Cardiac muscle cell (in vitro differentiated cells and primary cell): ENCODE measurements around the gene STARD8. TPM values are rescaled to one million over a fixed set of nuclear protein-coding genes. Genes with fewer than 3 reads are reported as not detected.

ENCODE experiments used
- DNase-seq, 2 donors: peaks; one replicate each; pipeline versions ENCODE4 v3.0.0 to v3.0.0-alpha.2; 2010 to 2017; ENCODE audit warnings: low read depth in 1 of 2, low spot score in 1 of 2
- H3K27ac ChIP-seq: fragments of 200-600 bp; sonication (generic); 2 replicates; pipeline ENCODE4 v1.5.1; 2016
- H3K27me3 ChIP-seq: fragments of 200-600 bp; sonication (generic); 2 replicates; pipeline ENCODE4 v1.6.0; 2016; ENCODE audit warnings: control low read depth
- H3K36me3 ChIP-seq: fragments of 200-600 bp; sonication (generic); 2 replicates; pipeline ENCODE4 v1.5.1; 2016; ENCODE audit warnings: control low read depth
- H3K4me1 ChIP-seq: fragments of 200-600 bp; sonication (generic); 2 replicates; pipeline ENCODE4 v1.8.1; 2017; ENCODE audit warnings: low read depth, mild to moderate bottlenecking, mixed run types
- H3K4me3 ChIP-seq: fragments of 200-600 bp; sonication (generic); 2 replicates; pipeline ENCODE4 v1.5.1; 2016; ENCODE audit warnings: mild to moderate bottlenecking
- H3K9me3 ChIP-seq: fragments of 200-600 bp; sonication (generic); 2 replicates; pipeline ENCODE4 v1.5.1; 2017; ENCODE audit warnings: low read depth, mild to moderate bottlenecking, control low read depth
- CTCF ChIP-seq: IDR thresholded peaks from 2 replicates; pipeline ENCODE4 v1.5.1; 2012; ENCODE audit warnings: low read depth, mild to moderate bottlenecking, low read length
- polyA plus RNA-seq: library from polyadenylated mRNA; unstranded; fragments of >200 nt; fragmentation: Nextera tagmentation; extraction: Ambion mirVana; gene quantifications from 2 replicates; pipeline ENCODE4 v1.2.1, GENCODE V29; 2016
- total RNA-seq: library from RNA; depleted of rRNA; stranded (reverse); fragments of >200 nt; gene quantifications from 2 replicates; pipeline ENCODE4 v1.2.3, GENCODE V29; 2016

Gene STARD8
- total and polyA plus RNA-seq, 2 experiments from 2014 or later, result 0.60 to 1.9 TPM

DNA sequence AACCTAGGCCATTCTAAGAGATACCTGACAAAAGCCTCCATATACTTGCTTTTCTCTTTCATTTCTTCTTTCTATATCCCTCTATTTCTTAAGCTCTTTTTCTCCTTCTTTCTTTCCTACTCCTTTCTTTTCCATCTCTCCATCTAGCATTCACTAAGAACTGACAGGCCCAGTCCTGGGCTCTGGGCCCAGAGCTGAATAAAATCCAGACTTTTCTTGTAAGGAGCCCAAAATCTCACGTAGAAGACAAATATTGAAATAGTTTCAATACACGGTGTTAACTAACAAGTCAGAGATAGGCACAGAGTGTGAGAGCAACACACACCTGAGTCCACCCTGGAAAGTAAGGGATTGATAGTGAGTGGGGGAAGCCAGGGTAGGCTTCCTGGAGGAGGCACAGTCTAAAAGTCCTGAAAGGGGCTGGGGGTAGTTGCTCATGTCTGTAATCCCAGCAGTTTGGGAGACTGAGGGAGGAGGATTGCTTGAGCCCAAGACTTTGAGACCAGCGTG is 108.2 kb downstream of the STARD8 start:
- Histone ChIP-seq H3K4me3 (no peak overlapping the region), H3K9me3 (no peaks in the 10 kb centered on the region), H3K27me3 (no peaks in the 10 kb centered on the region), H3K4me1 (no peaks in the 10 kb centered on the region), H3K27ac (no peak overlapping the region), H3K36me3 (no peaks in the 10 kb centered on the region)
- DNase-seq, result no peak
- TF ChIP-seq CTCF, result no peak

- H3K9me3 ChIP-seq, result no peaks in the 10 kb centered on the region
- H3K27me3 ChIP-seq, result no peaks in the 10 kb centered on the region
- no peaks in the 10 kb centered on the region for H3K36me3 ChIP-seq
- DNase-seq, result no peak
- H3K4me3 ChIP-seq, result no peak overlapping the region
- H3K27ac ChIP-seq, result no peak overlapping the region
- no peak for TF ChIP-seq CTCF
- no peaks in the 10 kb centered on the region for H3K4me1 ChIP-seq
Measured at GRCh38 chrX:68757331-68757730, 109.9 kb downstream of the STARD8 start.

- H3K4me1 ChIP-seq, result no peaks in the 10 kb centered on the region
- no peaks in the 10 kb centered on the region for H3K27me3 ChIP-seq
- no peaks in the 10 kb centered on the region for H3K36me3 ChIP-seq
- no peak overlapping the region for H3K4me3 ChIP-seq
- no peaks in the 10 kb centered on the region for H3K9me3 ChIP-seq
- no peak for DNase-seq
- TF ChIP-seq CTCF, result no peak
- H3K27ac ChIP-seq, result no peak overlapping the region
Measured at GRCh38 chrX:68757731-68758130, 110.3 kb downstream of the STARD8 start.

- Histone ChIP-seq H3K36me3 (no peaks in the 10 kb centered on the region), H3K4me3 (no peak overlapping the region), H3K4me1 (no peaks in the 10 kb centered on the region), H3K27ac (no peak overlapping the region), H3K27me3 (no peaks in the 10 kb centered on the region), H3K9me3 (no peaks in the 10 kb centered on the region)
- no peak for TF ChIP-seq CTCF
- DNase-seq, result no peak
Measured at GRCh38 chrX:68758671-68759070, 111.2 kb downstream of the STARD8 start.

GRCh38 chrX:68761086-68761485 is 113.6 kb downstream of the STARD8 start:
- TF ChIP-seq CTCF, result no peak
- Histone ChIP-seq H3K36me3 (no peaks in the 10 kb centered on the region), H3K27me3 (no peaks in the 10 kb centered on the region), H3K4me1 (no peaks in the 10 kb centered on the region), H3K9me3 (no peaks in the 10 kb centered on the region), H3K27ac (no peak overlapping the region), H3K4me3 (no peak overlapping the region)
- no peak for DNase-seq

- no peaks in the 10 kb centered on the region for H3K4me1 ChIP-seq
- no peak overlapping the region for H3K27ac ChIP-seq
- H3K36me3 ChIP-seq, result no peaks in the 10 kb centered on the region
- H3K9me3 ChIP-seq, result no peaks in the 10 kb centered on the region
- TF ChIP-seq CTCF, result no peak
- no peak overlapping the region for H3K4me3 ChIP-seq
- H3K27me3 ChIP-seq, result no peaks in the 10 kb centered on the region
- no peak for DNase-seq
Measured at GRCh38 chrX:68762766-68763165, 115.3 kb downstream of the STARD8 start.
